Measurements from ENCODE around the gene SIPA1L3.

The SIPA1L3 gene

DNA sequence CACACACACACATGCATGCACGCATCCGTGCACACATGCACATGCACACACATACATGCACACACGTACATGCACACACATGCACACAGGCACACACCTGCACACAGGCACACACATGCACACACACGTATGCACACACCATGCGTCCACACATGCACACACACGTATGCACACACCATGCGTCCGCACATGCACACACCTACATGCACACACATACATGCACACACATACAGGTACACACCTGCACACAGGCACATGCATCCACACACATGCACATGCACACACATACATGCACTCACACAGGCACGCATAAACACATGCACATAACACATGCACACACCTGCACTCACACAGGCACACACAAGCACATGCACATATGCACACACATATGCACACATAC, 204.9 kb downstream of the SIPA1L3 start:
- DNase-seq (ENCODE audit: low read depth) = no peak

DNA sequence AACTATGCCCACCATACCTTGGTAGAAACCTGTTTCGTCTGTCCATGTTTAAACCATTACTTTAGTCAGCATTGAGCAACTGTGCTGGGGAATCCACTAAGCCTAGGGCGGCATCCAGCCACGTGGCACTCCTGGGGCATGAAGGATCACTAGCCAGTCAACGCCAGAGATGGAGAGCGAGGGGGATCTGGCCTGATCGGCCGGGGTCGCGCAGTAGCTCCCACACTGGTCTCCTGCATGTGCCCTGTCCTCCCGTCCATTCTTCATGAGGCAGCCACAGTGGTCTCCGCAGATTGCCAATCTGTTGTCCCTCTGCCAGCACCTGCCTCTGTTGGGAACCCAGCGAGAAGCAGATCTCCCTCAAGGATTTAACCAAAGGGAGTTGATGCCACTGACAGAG, 207.6 kb downstream of the SIPA1L3 start:
- no peak for DNase-seq (ENCODE audit: low read depth)

DNA sequence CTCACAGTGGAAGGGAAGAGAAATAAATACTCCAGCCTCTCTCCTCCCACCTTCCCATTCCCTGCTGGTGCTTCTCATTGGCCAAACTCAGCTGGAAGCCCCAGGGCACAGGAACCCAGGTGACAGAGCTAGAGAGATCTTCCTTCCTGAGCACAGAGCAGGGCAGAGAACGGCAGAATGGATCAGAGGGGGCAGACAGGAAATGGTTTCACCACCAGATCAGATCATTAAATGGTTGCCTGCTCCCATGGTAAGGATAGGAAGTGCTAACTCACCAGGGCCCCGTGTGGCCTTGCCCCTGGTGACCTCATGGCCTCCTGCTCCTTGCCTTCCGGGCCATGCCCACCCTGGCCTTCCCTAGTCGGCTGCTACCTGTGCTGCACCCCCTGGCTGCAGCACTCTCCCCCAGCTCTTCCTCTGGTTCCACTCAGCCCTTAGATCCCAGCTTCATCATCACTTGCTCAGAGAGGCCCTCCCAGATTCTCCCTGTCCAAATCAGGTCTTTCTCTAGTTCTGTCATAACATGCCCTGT, 208.3 kb downstream of the SIPA1L3 start:
- no peak for DNase-seq (ENCODE audit: low read depth)

DNA sequence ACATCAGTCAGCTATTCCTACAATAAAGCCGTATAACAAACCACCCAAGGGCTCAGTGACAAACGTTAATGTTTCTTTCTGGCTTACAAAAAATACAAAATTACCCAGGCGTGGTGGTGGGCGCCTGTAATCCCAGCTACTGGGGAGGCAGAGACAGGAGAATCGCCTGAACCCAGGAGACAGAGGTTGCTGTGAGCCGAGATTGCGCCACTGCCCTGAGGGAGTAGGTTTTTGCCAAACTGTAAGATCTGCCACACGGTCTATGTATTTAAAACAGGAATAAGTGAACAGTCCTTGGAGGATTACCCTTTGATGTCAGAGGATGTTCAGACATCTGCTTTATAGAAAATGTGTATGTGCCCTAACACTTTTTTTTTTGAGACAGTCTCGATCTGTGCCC, 211.2 kb downstream of the SIPA1L3 start:
- DNase-seq (ENCODE audit: low read depth) = no peak

DNA sequence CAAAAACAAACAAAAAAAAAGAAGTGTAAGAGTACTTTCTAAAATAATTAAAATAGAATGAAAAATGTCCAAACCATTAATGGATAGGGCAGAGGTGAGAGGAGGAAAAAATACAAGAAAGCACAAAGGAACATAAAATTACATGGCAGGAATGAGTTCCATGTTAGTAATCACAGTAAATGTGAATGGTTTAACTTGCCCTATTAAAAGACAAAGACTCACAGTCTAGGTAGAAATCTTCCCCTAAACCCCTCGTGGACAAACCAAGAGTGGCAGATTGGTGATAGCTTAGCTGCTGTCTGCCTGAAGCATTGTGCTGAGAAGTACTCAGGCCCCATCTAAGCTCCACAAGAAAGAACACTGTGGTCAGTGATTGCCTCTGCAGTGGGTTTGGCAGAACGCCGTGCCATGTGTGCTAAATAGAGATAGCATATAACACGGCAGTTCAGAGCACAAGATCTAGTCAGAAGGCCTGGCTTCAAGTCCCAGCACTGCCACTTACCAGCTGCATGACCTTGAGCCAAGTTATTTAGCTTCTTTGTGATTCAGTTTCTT, 213.5 kb downstream of the SIPA1L3 start:
- DNase-seq (ENCODE audit: low read depth) = no peak

DNA sequence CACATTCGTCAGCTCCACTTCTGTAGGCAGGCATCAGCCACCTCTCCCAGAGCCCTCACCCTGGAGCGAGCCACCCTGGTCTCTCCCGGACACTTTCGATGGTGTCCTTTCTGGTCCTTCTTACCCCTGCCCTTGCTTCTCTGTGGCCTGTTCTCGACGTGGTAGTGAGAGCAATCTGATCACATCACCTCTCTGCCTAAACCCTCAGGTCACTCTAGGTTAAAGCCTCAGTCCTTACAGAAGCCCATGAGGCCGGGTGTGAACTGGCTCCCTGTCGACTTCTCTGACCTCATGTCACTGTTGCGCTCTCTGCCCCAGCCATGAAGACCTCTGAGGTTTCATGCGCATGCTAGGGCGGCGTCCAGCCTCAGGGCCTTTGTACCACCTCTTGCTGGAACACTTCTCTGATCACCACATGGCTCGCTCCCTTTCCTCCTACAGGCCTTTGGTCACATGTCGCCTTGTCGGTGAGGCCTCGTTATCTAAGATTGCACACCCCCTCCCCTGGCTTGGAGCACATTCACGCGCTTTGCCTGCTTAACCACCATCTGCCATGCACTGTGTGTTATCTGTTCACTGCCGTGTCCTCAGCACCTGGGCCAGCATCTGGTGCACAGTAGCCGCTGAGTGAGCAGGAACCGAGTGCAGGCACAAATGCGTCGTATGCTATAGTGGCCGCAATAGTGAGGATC, 215.5 kb downstream of the SIPA1L3 start:
- DNase-seq (ENCODE audit: low read depth) = no peak

DNA sequence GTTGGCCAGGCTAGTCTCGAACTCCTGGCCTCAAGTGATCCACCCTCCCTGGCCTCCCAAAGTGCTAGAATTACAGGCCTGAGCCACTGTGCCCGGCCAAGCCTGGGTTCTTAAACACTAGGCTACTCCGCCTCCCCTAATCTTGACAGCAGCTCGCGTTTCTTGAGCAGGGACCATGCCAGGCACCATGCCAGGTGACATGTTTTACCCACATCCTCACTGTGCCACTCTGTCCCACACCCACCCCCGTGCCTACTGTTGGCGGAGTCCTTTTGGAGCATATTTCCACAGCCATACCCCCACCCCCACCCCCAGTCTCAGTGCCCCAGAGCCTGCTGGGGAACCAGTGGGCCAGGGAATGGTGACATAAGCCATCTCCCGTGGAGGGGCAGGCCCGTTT, 218.2 kb downstream of the SIPA1L3 start:
- no peak for DNase-seq (ENCODE audit: low read depth)

DNA sequence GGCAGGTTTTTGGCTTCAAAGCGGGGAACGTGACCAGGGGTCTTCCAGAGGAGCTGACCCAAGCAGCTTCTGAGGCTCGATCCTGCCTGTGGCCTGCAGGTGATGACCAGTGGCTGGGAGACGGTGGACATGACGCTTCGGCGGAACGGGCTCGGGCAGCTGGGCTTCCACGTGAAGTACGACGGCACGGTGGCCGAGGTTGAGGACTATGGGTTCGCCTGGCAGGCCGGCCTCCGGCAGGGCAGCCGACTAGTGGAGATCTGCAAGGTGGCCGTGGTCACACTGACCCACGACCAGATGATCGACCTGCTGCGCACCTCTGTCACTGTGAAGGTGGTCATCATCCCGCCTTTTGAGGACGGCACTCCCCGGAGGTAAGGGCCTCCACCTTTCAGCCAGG, 223.4 kb downstream of the SIPA1L3 start:
- no peak for DNase-seq (ENCODE audit: low read depth)

DNA sequence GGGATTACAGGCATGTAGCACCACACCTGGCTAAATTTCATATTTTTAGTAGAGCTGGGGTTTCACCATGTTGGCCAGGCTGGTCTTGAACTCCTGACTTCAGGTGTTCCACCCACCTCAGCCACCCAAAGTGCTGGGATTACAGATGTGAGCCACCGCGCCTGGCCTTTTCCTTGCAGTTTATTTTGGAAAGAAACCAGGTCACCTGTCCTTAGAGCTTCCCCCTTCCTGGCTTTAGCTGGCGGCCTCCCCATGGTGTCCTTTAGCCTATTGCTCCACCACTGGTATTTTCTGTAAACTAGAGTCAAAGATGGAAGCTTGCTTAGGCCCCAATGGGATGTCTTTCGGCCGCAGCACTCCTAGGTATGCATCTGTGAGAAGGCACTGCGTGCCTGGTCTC, 225.8 kb downstream of the SIPA1L3 start:
- no peak for DNase-seq (ENCODE audit: low read depth)

DNA sequence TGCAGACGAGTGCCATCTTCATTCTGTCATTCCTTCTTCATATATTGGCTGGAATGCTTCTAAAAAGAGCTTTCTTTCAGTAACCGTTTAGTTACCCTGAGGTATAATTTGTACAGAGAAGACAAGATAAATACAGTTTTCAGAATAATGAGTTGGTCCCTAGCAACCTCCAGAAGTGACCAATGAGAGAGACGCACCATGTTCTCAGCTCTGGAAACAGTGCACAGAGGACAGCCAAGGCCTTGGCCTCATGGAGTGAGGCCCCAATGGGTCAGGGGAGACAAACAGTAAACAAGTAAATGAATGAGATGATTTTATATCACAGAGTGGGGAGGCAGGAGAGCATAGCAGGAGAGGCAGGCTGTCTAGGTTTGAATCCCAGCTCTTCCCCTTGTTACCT, 226.3 kb downstream of the SIPA1L3 start:
- no peak for DNase-seq (ENCODE audit: low read depth)

DNA sequence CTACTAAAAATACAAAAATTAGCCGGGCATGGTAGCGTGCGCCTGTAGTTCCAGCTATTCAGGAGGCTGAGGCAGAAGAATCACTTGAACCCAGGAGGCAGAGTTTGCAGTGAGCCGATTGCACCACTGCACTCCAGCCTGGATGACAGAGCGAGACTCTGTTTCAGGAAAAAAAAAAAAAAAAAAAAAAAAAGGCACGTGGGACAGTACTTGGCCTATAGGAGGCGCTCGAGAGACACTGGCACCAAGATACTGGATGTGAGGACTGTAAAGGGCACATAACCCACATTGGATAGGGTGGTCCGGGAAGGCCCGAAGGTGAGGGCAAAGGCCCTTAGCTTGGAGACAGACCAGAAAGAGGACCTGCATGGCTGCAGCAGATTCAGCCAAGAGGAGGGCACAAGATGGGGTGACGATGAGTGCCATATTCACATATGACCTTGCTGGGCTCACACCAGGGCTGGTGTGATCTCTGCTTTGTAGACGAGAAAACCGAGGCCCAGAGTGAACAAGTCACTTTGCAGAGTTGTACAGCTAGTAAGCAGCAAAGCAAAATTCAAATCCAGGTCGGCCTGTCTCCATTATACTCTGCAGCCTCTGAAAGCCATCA, 227.6 kb downstream of the SIPA1L3 start:
- DNase-seq (ENCODE audit: low read depth) = no peak

DNA sequence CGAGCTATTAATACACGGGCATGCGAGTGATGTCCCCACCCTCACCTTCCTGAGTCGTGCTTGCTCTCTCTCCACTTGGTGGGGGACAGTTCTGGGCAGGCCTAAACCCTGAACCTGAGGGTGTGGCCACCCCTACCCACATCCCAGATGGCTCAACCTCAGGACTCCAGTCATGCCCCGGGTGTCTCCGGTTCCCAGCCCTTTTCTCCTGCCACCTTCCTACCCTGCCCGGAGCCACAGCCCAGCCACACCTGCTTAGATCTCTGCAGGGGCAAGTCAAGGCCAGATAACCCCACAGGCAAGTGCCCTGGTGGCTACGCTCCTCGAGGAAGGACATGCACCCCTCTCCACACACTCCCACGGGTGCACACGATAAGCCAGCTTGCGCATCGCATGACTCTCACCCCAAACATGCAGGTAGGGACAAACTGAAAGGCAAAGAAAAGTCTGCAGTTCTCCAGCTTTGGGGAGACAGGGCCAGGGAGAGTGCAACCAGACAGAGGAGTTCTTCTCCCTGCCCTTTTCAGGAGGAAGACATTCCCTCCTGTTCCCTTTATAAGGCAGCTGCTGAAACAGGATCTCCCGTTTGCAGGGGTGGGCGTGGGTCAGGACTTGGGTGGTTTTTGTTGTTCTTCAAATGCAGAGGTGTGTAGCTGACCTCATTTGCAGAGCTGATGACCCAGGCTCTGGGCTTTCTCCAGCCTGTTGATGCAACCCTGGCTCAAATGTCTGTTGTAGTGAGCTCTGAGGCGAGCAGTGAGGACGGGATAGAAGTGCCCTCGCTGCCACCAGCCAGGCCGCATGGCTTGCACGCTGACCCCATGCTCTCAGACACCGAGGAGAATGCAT, 228.4 kb downstream of the SIPA1L3 start:
- no peak for DNase-seq (ENCODE audit: low read depth)

DNA sequence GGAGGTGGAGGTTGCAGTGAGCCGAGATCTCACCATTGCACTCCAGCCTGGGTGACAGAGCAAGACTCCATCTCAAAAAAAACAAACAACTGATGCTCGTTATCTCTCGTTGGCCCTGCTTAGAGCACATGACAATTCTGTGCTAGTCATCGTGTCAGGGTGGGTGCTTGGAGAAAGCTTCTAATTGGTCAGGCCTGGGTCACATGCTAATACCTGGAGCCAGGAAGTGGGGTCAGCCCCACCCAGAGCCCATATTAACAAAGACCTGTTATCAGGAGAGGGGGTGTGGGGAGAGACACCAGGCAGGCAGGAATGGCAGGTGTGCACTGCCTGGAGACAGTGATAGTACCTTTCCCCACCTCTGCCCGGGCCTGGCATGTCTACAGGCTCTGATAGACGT, 232.1 kb downstream of the SIPA1L3 start:
- no peak for DNase-seq (ENCODE audit: low read depth)

DNA sequence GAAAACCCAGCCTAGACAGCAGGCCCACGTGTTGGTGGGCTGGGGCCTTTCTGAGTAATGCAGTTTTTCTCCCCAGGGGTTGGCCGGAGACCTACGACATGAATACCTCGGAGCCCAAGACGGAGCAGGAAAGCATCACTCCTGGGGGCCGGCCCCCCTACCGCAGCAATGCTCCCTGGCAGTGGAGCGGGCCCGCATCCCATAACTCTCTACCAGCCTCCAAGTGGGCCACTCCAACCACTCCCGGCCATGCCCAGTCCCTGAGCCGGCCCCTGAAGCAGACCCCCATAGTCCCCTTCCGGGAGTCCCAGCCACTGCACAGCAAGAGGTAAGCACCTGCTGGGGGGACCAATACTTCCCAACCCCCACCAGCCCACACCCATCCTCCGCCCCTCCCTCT, 234.1 kb downstream of the SIPA1L3 start:
- DNase-seq (ENCODE audit: low read depth) = no peak

DNA sequence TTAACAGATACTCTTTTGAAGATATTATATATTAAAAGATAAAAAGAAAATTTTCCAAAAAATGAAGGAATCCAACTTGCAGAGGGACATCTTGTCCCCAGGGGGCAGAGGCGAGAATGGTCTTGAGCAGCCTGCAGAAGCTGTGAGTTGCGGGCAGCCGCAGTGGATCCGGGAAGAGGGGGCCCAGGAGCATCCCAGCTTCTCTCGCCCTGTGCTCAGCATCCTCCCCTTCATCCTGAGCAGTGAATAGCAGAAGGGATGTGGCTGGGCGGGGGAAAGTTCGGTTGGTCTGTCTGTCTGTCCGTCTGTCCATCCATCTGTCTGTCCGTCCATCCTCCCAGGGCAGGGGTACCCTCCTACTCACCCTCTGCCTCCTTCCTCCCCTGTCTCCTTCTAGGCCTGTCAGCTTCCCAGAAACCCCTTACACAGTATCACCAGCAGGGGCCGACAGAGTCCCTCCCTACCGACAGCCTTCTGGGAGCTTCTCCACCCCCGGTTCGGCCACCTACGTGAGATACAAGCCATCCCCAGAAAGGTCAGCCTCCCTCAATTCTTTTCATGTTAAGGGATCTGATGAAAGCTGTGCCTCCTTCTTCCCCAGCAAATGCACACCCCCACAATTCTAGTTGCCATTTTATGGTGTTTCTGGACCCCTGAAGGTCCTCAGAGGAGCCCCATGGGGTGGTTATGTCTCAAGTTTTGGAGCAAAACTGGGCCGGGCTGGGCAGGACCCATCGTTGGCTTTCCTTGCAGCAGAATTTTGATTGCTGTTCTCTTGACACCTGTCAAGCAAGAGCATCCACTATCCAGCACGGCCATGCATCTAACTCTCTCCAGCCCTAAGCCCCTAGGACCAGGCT, 235.4 kb downstream of the SIPA1L3 start:
- no peak for DNase-seq (ENCODE audit: low read depth)

DNA sequence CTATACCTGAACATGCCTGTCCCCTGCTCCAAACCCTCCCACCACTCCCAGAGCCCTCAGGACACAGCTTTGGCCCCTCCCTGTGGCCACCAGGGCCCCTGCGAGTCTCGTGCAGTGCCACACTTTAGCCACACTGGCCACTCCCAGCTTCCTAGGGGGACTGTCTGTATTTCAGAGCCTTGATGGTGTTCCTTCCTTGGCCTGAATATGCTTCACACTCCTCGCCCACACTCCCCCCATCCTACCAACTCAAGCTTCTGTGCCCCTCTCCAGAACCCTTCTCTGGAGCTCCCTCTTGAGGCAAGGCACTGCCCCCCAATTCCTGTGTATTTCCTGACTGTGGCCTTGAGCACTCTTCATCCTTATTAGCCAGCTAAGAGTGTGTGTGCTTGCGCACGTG, 236.8 kb downstream of the SIPA1L3 start:
- no peak for DNase-seq (ENCODE audit: low read depth)

DNA sequence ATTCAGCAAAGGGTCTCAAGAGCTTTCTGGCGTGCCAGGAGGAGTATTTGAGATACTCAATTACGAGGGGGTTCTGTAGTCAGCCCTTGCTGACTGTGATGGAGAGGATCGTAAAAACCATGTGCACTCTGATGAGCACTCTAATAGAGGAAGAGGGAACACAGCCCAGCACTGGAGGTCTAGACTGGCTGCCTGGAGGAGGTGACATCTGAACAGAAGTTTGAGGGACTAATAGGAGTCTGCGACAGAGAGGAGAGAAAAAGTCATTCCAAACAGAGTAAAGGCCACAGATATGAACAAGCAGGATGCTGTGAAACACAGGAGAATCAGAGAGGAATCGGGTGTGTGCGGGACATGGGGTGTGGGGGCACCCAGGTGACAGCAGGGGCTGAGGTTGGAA, 237.7 kb downstream of the SIPA1L3 start:
- no peak for DNase-seq (ENCODE audit: low read depth)

DNA sequence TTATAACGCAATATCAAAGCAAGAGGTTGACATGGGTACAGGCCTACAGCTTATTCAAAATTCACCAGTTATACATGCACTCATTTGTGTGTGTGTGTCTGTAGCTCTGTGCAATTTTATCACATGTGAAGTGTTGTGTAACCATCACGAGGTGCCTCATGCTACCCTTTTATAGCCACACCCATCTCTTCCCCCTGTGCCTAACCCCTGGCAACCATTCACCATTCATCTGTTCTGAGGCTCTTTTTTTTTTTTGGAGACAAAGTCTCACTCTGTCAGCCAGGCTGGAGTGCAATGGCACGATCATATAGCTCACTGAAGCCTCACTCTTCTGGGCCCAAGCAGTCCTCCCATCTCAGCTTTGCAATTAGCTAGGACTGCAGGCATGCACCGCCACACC, 238.6 kb downstream of the SIPA1L3 start:
- DNase-seq (ENCODE audit: low read depth) = no peak

DNA sequence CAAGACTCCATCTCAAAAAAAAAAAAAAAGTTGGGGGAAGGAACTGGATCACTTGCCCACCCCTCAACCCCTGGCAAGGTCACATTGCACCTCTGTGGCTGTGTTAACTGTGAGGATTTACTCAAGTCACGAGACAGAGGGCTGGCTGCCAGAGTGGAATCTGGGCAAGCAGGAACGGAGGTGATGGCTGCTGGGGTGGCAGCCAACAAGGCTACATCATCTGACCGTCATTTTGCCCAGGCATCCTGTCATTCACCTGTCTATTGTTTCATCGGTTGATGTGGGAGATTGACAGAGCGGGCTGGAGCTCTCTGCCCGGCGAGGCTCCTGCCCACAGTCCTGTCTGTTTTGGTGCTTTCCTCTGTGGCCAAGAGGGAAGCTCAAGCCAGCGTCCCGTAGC, 241.3 kb downstream of the SIPA1L3 start:
- no peak for DNase-seq (ENCODE audit: low read depth)

DNA sequence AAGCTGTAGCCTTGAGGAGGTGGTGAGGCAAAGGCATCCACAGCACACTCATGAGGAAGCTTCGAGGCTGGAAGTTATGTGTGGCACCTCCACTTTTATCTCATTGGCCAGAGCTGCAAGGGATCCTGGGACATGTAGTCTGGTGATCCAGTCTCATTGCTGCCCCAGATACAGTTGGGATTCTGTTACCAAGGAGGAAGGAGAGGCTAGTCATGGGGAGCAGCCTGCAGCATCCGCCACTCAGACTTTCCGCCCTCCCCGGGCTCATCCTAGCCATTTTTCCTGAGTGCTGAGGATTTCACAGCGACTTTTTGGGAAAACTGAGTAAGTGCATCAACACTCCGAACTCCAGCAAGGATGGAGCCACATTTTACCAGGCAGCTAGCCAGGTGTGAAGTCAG, 242.7 kb downstream of the SIPA1L3 start:
- no peak for DNase-seq (ENCODE audit: low read depth)

DNA sequence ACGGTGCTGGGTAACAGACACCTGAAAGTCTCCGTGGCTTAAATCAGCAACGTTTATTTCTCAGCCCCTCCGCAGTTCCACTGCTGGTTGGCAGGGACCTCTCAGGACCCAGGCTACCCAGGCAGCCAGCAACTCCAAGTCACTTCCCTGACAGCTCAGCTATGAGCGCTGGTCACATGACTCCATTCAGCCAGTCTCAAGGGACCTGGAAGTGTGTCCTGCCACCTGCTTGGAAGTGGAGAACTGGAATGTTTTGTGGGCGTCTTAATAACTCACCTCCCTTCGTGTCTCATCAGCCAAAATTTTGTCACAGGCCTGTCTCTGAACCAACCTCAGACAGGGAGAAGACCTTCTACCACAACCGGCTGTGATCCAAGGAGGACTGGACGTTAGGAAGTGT, 244.2 kb downstream of the SIPA1L3 start:
- DNase-seq (ENCODE audit: low read depth) = no peak
